Naive thymus-derived CD8-positive, alpha-beta T cell (primary cell): ENCODE data around the gene ZNF850. TPM values are rescaled to one million over a fixed set of nuclear protein-coding genes. Genes with fewer than 3 reads are reported as not detected.

ENCODE experiments used
- ATAC-seq, 2 donors: fragments of 150-1000 bp; cut with Tn5 transposase in 1 of 2; sonication (Bioruptor Pico), chemical (Tn5 transposase) in 1 of 2; 1 replicate in 1 of 2; 2 replicates in 1 of 2; pipeline ENCODE4 v1.10.0; 2021; ENCODE audit warnings: mild to moderate bottlenecking in 2 of 2, moderate library complexity in 2 of 2
- POLR2A ChIA-PET: fragments of 350-600 bp; sonication (Branson Sonifier 250); formaldehyde crosslinking; loops from one replicate; lab custom pipeline; 2021; ENCODE audit warnings: antibody characterized with exemption; lab: Charles Lee
- DNase-seq, 10 donors: peaks; one replicate each; pipeline versions ENCODE4 v3.0.0 to v3.0.0-alpha.2; 2020 to 2022
- H3K27ac Mint-ChIP-seq, 10 donors: one replicate each; pipeline ENCODE4 v1.8.0; 2020 to 2022; ENCODE audit warnings: mild to moderate bottlenecking in 10 of 10, mixed read lengths in 10 of 10, moderate library complexity in 4 of 10, inconsistent platforms in 1 of 10
- H3K27me3 Mint-ChIP-seq, 5 donors: one replicate each; pipeline ENCODE4 v1.8.0; 2021 to 2022; ENCODE audit warnings: mixed read lengths in 5 of 5
- H3K36me3 Mint-ChIP-seq, 3 donors: one replicate each; pipeline ENCODE4 v1.8.0; 2020 to 2022; ENCODE audit warnings: mixed read lengths in 3 of 3, mild to moderate bottlenecking in 2 of 3, inconsistent platforms in 1 of 3
- H3K4me1 Mint-ChIP-seq, 4 donors: one replicate each; pipeline ENCODE4 v1.8.0; 2021 to 2022; ENCODE audit warnings: mixed read lengths in 4 of 4
- H3K4me3 Mint-ChIP-seq, 10 donors: one replicate each; pipeline ENCODE4 v1.8.0; 2020 to 2022; ENCODE audit warnings: mild to moderate bottlenecking in 10 of 10, mixed read lengths in 10 of 10, moderate library complexity in 6 of 10, inconsistent platforms in 1 of 10
- H3K9me3 Mint-ChIP-seq, 9 donors: one replicate each; pipeline ENCODE4 v1.8.0; 2020 to 2022; ENCODE audit warnings: mixed read lengths in 9 of 9, mild to moderate bottlenecking in 3 of 9, inconsistent platforms in 1 of 9, moderate library complexity in 1 of 9
- polyA plus RNA-seq, 3 donors: library from polyadenylated mRNA; unstranded; fragments of 300-500 nt; fragmentation: Illumina TruSeq; gene quantifications; one replicate each; pipeline ENCODE4 v1.2.3, GENCODE V29; 2021
- total RNA-seq, 8 experiments: library from RNA in 2 of 8; stranded (reverse) in 2 of 8; gene quantifications; one replicate each; pipeline ENCODE4 v1.2.3 and lab custom pipeline; 2021 to 2026

ZNF850 gene
- total and polyA plus RNA-seq, 5 experiments from 2014 or later: 0.40 to 7.0 (median 0.93) TPM

GRCh38 chr19:36686365-36687213 is 86.0 kb downstream of the ZNF850 start:
- Mint-ChIP-seq H3K27ac (peak overlapping the region; percentile 94 to 98 (median 96)), H3K27me3 (no peaks in the 10 kb centered on the region), H3K4me1 (peaks cover 24 to 43% (median 40%) of the 10 kb centered on the region in 4 donors), H3K4me3 (peak overlapping the region; percentile 98 to 100 (median 99)), H3K36me3 (peaks cover 34 to 71% (median 53%) of the 10 kb centered on the region in 3 donors), H3K9me3 (peaks cover 8 to 52% (median 31%) of the 10 kb centered on the region in 9 donors)
- POLR2A ChIA-PET: interaction anchor here (0.7 to 2.5 kb wide), 10 partner anchors 20 to 198 kb away, joined by 3 to 10 read pairs (median 4); partner anchors contain the start of genes ZNF260, ZNF345, ZNF382 and ZNF461
- no peak for DNase-seq
- no peak for ATAC-seq

- Mint-ChIP-seq H3K4me3 (peak overlapping the region; percentile 98 to 100 (median 99)), H3K4me1 (peaks cover 24 to 42% (median 40%) of the 10 kb centered on the region in 4 donors), H3K9me3 (peaks cover 10 to 51% (median 36%) of the 10 kb centered on the region in 9 donors), H3K27me3 (no peaks in the 10 kb centered on the region), H3K27ac (peak overlapping the region in 4 of 10 donors; percentile 80 to 98 (median 96)), H3K36me3 (peaks cover 39 to 71% (median 54%) of the 10 kb centered on the region in 3 donors)
- ATAC-seq: no peak
- POLR2A ChIA-PET: interaction anchor here (0.9 to 2.5 kb wide), 4 partner anchors 81 to 164 kb away, joined by 3 to 10 read pairs (median 6); partner anchors contain the start of genes ZNF345, ZNF382, ZNF529 and ZNF790
- DNase-seq: no peak
Measured at GRCh38 chr19:36685835-36686234, 86.8 kb downstream of the ZNF850 start.

GRCh38 chr19:36679455-36679854 is 93.2 kb downstream of the ZNF850 start:
- no peak for ATAC-seq
- POLR2A ChIA-PET: interaction anchor here (0.7 kb wide), 1 partner anchor 171 kb away, joined by 3 read pairs; no protein-coding TSS in a partner anchor
- no peak for DNase-seq
- peaks cover 21 to 71% (median 33%) of the 10 kb centered on the region in 9 donors for H3K9me3 Mint-ChIP-seq
- H3K27ac Mint-ChIP-seq: no peak overlapping the region
- H3K4me1 Mint-ChIP-seq: peaks cover 0 to 2% (median 0%) of the 10 kb centered on the region in 4 donors
- H3K36me3 Mint-ChIP-seq: peaks cover 46 to 67% (median 55%) of the 10 kb centered on the region in 3 donors
- H3K27me3 Mint-ChIP-seq: no peaks in the 10 kb centered on the region
- no peak overlapping the region for H3K4me3 Mint-ChIP-seq

GRCh38 chr19:36674201-36674600 is 98.4 kb downstream of the ZNF850 start:
- H3K27ac Mint-ChIP-seq: no peak overlapping the region
- H3K4me3 Mint-ChIP-seq: no peak overlapping the region
- POLR2A ChIA-PET: no interaction called here
- H3K4me1 Mint-ChIP-seq: peaks cover 0 to 3% (median 1%) of the 10 kb centered on the region in 4 donors
- DNase-seq (no peak), ATAC-seq (no peak)
- no peaks in the 10 kb centered on the region for H3K27me3 Mint-ChIP-seq
- peaks cover 11 to 78% (median 35%) of the 10 kb centered on the region in 9 donors for H3K9me3 Mint-ChIP-seq
- peaks cover 44 to 70% (median 51%) of the 10 kb centered on the region in 3 donors for H3K36me3 Mint-ChIP-seq

GRCh38 chr19:36672368-36672767 is 100.2 kb downstream of the ZNF850 start:
- Mint-ChIP-seq H3K36me3 (peaks cover 31 to 67% (median 48%) of the 10 kb centered on the region in 3 donors), H3K27me3 (no peaks in the 10 kb centered on the region), H3K4me1 (peaks cover 8 to 15% (median 14%) of the 10 kb centered on the region in 4 donors), H3K27ac (no peak overlapping the region), H3K9me3 (peaks cover 12 to 73% (median 31%) of the 10 kb centered on the region in 9 donors), H3K4me3 (no peak overlapping the region)
- DNase-seq: no peak
- POLR2A ChIA-PET: interaction anchor here (0.5 kb wide), 1 partner anchor 10 kb away, joined by 5 read pairs; no protein-coding TSS in a partner anchor
- no peak for ATAC-seq

- H3K9me3 Mint-ChIP-seq: peaks cover 18 to 87% (median 44%) of the 10 kb centered on the region in 9 donors
- ATAC-seq (no peak), DNase-seq (no peak)
- H3K4me3 Mint-ChIP-seq: peak overlapping the region; percentile 8 to 99 (median 62)
- H3K36me3 Mint-ChIP-seq: peaks cover 50 to 77% (median 68%) of the 10 kb centered on the region in 3 donors
- H3K4me1 Mint-ChIP-seq: peaks cover 22 to 34% (median 31%) of the 10 kb centered on the region in 4 donors
- POLR2A ChIA-PET: no interaction called here
- no peaks in the 10 kb centered on the region for H3K27me3 Mint-ChIP-seq
- H3K27ac Mint-ChIP-seq: peak overlapping the region in 4 of 10 donors; percentile 28 to 80 (median 40)
Measured at GRCh38 chr19:36668646-36669045, 104.0 kb downstream of the ZNF850 start.

- DNase-seq (no peak), ATAC-seq (no peak)
- Mint-ChIP-seq H3K4me1 (peaks cover 22 to 34% (median 31%) of the 10 kb centered on the region in 4 donors), H3K9me3 (peaks cover 23 to 86% (median 39%) of the 10 kb centered on the region in 9 donors), H3K36me3 (peaks cover 56 to 73% (median 66%) of the 10 kb centered on the region in 3 donors), H3K4me3 (peak overlapping the region; percentile 97 to 100 (median 99)), H3K27ac (peak overlapping the region in 8 of 10 donors; percentile 11 to 98 (median 88)), H3K27me3 (no peaks in the 10 kb centered on the region)
- POLR2A ChIA-PET: interaction anchor here (0.7 to 1.7 kb wide), 6 partner anchors 21 to 545 kb away, joined by 3 to 10 read pairs (median 5); partner anchors contain the start of genes ZNF260, ZNF382, ZNF529 and ZNF567
Measured at GRCh38 chr19:36665832-36666231, 106.8 kb downstream of the ZNF850 start.

Other genes with a start within 250 kb of the ZNF850 start
- gene ZNF260, start 244.5 kb downstream of the ZNF850 start, total RNA-seq: 10 to 100 TPM; 19.1 to 20.5 TPM
- 1 to 10 TPM; 5.5 to 9.8 (median 8.2) TPM for gene ZNF260, start 244.5 kb downstream of the ZNF850 start, polyA plus RNA-seq
- gene ZNF529, start 199.5 kb downstream of the ZNF850 start, total RNA-seq: 10 to 100 TPM; 36.1 to 40.8 TPM
- 10 to 100 TPM in 1 of 3 donors, 1 to 10 TPM in 2; 8.0 to 10.6 (median 9.9) TPM for gene ZNF529, start 199.5 kb downstream of the ZNF850 start, polyA plus RNA-seq
- gene ZNF382, start 167.5 kb downstream of the ZNF850 start, total RNA-seq: 10 to 100 TPM; 22.6 to 25.2 TPM
- gene ZNF382, start 167.5 kb downstream of the ZNF850 start, polyA plus RNA-seq: 1 to 10 TPM; 3.3 to 7.9 (median 7.1) TPM
- 10 to 100 TPM; 24.2 to 25.0 TPM for gene ZNF461, start 106.0 kb downstream of the ZNF850 start, total RNA-seq
- 1 to 10 TPM; 3.3 to 4.5 (median 3.5) TPM for gene ZNF461, start 106.0 kb downstream of the ZNF850 start, polyA plus RNA-seq
- 10 to 100 TPM; 17.6 to 20.7 TPM for gene ZNF567, start 85.2 kb downstream of the ZNF850 start, total RNA-seq
- gene ZNF567, start 85.2 kb downstream of the ZNF850 start, polyA plus RNA-seq: 10 to 100 TPM in 1 of 3 donors, 1 to 10 TPM in 2; 6.3 to 11.0 (median 9.6) TPM
- 10 to 100 TPM; 16.6 to 20.6 TPM for gene ZNF790, start 65.6 kb upstream of the ZNF850 start, total RNA-seq
- 1 to 10 TPM; 5.1 to 6.6 (median 5.7) TPM for gene ZNF790, start 65.6 kb upstream of the ZNF850 start, polyA plus RNA-seq
- gene ZNF345, start 78.1 kb upstream of the ZNF850 start, total RNA-seq: 10 to 100 TPM; 16.0 to 19.6 TPM
- 1 to 10 TPM; 5.1 to 10.0 (median 6.8) TPM for gene ZNF345, start 78.1 kb upstream of the ZNF850 start, polyA plus RNA-seq
- 10 to 100 TPM in 1 of 2 experiments, 1 to 10 TPM in 1; 9.0 to 10.4 TPM for gene ZNF829, start 143.5 kb upstream of the ZNF850 start, total RNA-seq
- 1 to 10 TPM; 1.9 to 3.9 (median 3.5) TPM for gene ZNF829, start 143.5 kb upstream of the ZNF850 start, polyA plus RNA-seq
- 10 to 100 TPM; 24.8 to 26.5 TPM for gene ZNF568, start 143.5 kb upstream of the ZNF850 start, total RNA-seq
- gene ZNF568, start 143.5 kb upstream of the ZNF850 start, polyA plus RNA-seq: 10 to 100 TPM in 1 of 3 donors, 1 to 10 TPM in 2; 7.2 to 10.5 (median 9.0) TPM